Sigmoid colon (tissue), 7 donors: ENCODE data around the gene ARL8A. TPM values are rescaled to one million over a fixed set of nuclear protein-coding genes. Genes with fewer than 3 reads are reported as not detected.
A peak's percentile ranks its signal among the peaks of the same experiment; 100 is the strongest.
"Not testable (repeated sequence)": the region's sequence is repeated elsewhere in the genome, so short reads cannot be mapped to it uniquely, and the experiment has no call there.

ENCODE experiments used
- DNase-seq: peaks from one replicate; pipeline ENCODE4 v3.0.0-alpha.2; 2019
- H3K27ac ChIP-seq, 4 donors: fragments of 200-600 bp; sonication (generic); one replicate each; pipeline ENCODE4 v1.5.1; 2016 to 2019; ENCODE audit warnings: mild to moderate bottlenecking in 1 of 4
- H3K27me3 ChIP-seq, 3 donors: fragments of 200-600 bp; sonication (generic); one replicate each; pipeline ENCODE4 v1.5.1; 2019; ENCODE audit warnings: mild to moderate bottlenecking in 1 of 3
- H3K36me3 ChIP-seq, 4 donors: fragments of 200-600 bp; sonication (generic); one replicate each; pipeline ENCODE4 v1.5.1; 2016 to 2019
- H3K4me1 ChIP-seq, 4 donors: fragments of 200-600 bp; sonication (generic); one replicate each; pipeline ENCODE4 v1.5.1; 2017 to 2019
- H3K4me3 ChIP-seq, 4 donors: fragments of 200-600 bp; sonication (generic); one replicate each; pipeline ENCODE4 v1.5.1; 2017 to 2019; ENCODE audit warnings: mild to moderate bottlenecking in 2 of 4, moderate library complexity in 1 of 4
- H3K9me3 ChIP-seq, 4 donors: fragments of 200-600 bp in 3 of 4; sonication (generic) in 3 of 4; one replicate each; pipeline versions ENCODE4 v1.5.1 to v1.6.1; 2013 to 2019
- CTCF ChIP-seq, 4 experiments: fragments of 450-650 bp in 3 of 4; fragments of 200-600 bp in 1 of 4; IDR thresholded peaks; one replicate each; pipeline ENCODE4 v1.5.1; 2016 to 2019; ENCODE audit warnings: antibody characterized with exemption in 4 of 4, mild to moderate bottlenecking in 3 of 4, moderate library complexity in 2 of 4
- EP300 ChIP-seq, 4 donors: sonication (generic); formaldehyde crosslinking; IDR thresholded peaks; one replicate each; pipeline ENCODE4 v1.6.1; 2017; ENCODE audit warnings: antibody characterized with exemption in 4 of 4
- POLR2A ChIP-seq, 2 donors: fragments of 450-650 bp; IDR thresholded peaks; one replicate each; pipeline ENCODE4 v1.6.1; 2016; ENCODE audit warnings: antibody characterized with exemption in 2 of 2, mild to moderate bottlenecking in 2 of 2, moderate library complexity in 2 of 2
- POLR2AphosphoS5 ChIP-seq, 4 donors: sonication (generic); formaldehyde crosslinking; IDR thresholded peaks; one replicate each; pipeline ENCODE4 v1.6.1; 2017; ENCODE audit warnings: antibody characterized with exemption in 4 of 4
- WGBS, 2 donors: extraction: QIAGEN DNeasy Blood & Tissue Kit; methylation state at CpG; one replicate each; pipeline ENCODE4 v1.1.7; 2013; 5-methylcytosine and 5-hydroxymethylcytosine counted together
- intact Hi-C: fragments of 100-400 bp; cut with DNase I; formaldehyde crosslinking; loops from one replicate; pipeline ENCODE4 v1.15.1; 2023
- polyA plus RNA-seq, 3 donors: library from polyadenylated mRNA; stranded (reverse); fragments of 200-250 nt; gene quantifications; one replicate each; pipeline ENCODE4 v1.2.3, GENCODE V29; 2013
- total RNA-seq, 4 donors: library from RNA; depleted of rRNA; stranded (reverse); fragments of >200 nt; gene quantifications; one replicate each; pipeline ENCODE4 v1.1.0, GENCODE V29; 2016
- donor health status: healthy with polysubstance abuse.
- donor health status: Bipolar disorder and iron deficiency.
- donor health status: healthy.

The ARL8A gene
- total and polyA plus RNA-seq, 7 donors, result 13.8 to 29.0 (median 22.4) TPM

- H3K36me3 ChIP-seq, result no peaks in the 10 kb centered on the region
- intact Hi-C loops, result no loop called here
- no peak overlapping the region for H3K4me3 ChIP-seq
- peaks cover 0 to 13% (median 12%) of the 10 kb centered on the region in 4 donors for H3K4me1 ChIP-seq
- no peak for DNase-seq
- no peaks in the 10 kb centered on the region for H3K9me3 ChIP-seq
- WGBS, 2 donors, result 24 to 56% methylated on average over 2 of the region's 2 CpGs
- peak overlapping the region in 1 of 4 donors; percentile 55 for H3K27ac ChIP-seq
- TF ChIP-seq CTCF (IDR thresholded peaks at IDR 0.05), result no peak
- TF ChIP-seq POLR2A (IDR thresholded peaks at IDR 0.05), result no peak
- no peak for TF ChIP-seq POLR2AphosphoS5 (IDR thresholded peaks at IDR 0.05)
- no peak for TF ChIP-seq EP300 (IDR thresholded peaks at IDR 0.05)
- no peaks in the 10 kb centered on the region for H3K27me3 ChIP-seq
Observed at GRCh38 chr1:202113690-202114300, 30.7 kb downstream of the ARL8A start.

GRCh38 chr1:202112859-202113689 lies 31.5 kb downstream of the ARL8A start:
- TF ChIP-seq POLR2A (IDR thresholded peaks at IDR 0.05) (no peak), EP300 (IDR thresholded peaks at IDR 0.05) (no peak), CTCF (IDR thresholded peaks at IDR 0.05) (no peak), POLR2AphosphoS5 (IDR thresholded peaks at IDR 0.05) (no peak)
- Histone ChIP-seq H3K27ac (peak overlapping the region in 1 of 4 donors; percentile 55), H3K9me3 (no peaks in the 10 kb centered on the region), H3K36me3 (no peaks in the 10 kb centered on the region), H3K4me1 (peaks cover 0 to 13% (median 12%) of the 10 kb centered on the region in 4 donors), H3K27me3 (no peaks in the 10 kb centered on the region), H3K4me3 (no peak overlapping the region)
- 13 to 39% methylated on average over 5 of the region's 5 CpGs for WGBS, 2 donors
- no peak for DNase-seq
- intact Hi-C loops, result no loop called here

GRCh38 chr1:202111589-202111988 lies 32.9 kb downstream of the ARL8A start:
- WGBS, 2 donors, result 75 to 90% methylated on average over 7 of the region's 7 CpGs
- intact Hi-C loops, result not testable (repeated sequence)

GRCh38 chr1:202110977-202111376 lies 33.6 kb downstream of the ARL8A start:
- Histone ChIP-seq H3K9me3 (no peaks in the 10 kb centered on the region), H3K27ac (no peak overlapping the region), H3K36me3 (no peaks in the 10 kb centered on the region), H3K4me3 (no peak overlapping the region), H3K4me1 (peaks cover 0 to 13% (median 12%) of the 10 kb centered on the region in 4 donors), H3K27me3 (no peaks in the 10 kb centered on the region)
- 89 to 90% methylated on average over 3 of the region's 3 CpGs for WGBS, 2 donors
- DNase-seq, result no peak
- TF ChIP-seq POLR2AphosphoS5 (IDR thresholded peaks at IDR 0.05) (no peak), POLR2A (IDR thresholded peaks at IDR 0.05) (no peak), EP300 (IDR thresholded peaks at IDR 0.05) (no peak), CTCF (IDR thresholded peaks at IDR 0.05) (no peak)
- intact Hi-C loops, result no loop called here

More at GRCh38 chr1:202111589-202111988, 32.9 kb downstream of the ARL8A start:
- H3K9me3 ChIP-seq, H3K27ac ChIP-seq, H3K4me3 ChIP-seq, DNase-seq, H3K27me3 ChIP-seq, H3K36me3 ChIP-seq: not testable (repeated sequence)
- peaks cover 0 to 13% (median 12%) of the 10 kb centered on the region in 4 donors for H3K4me1 ChIP-seq
